Spleen (tissue), 11 donors: Measurements from ENCODE around the gene HYAL2. TPM values are rescaled to one million over a fixed set of nuclear protein-coding genes. Genes with fewer than 3 reads are reported as not detected.

Experiments used
- DNase-seq: peaks from one replicate; pipeline ENCODE4 v3.0.0-alpha.2; 2020
- H3K27ac ChIP-seq, 8 donors: fragments of 200-600 bp; sonication (generic) in 7 of 8; 1 replicate in 4 of 8; 2 replicates in 4 of 8; pipeline versions ENCODE4 v1.5.0 to v1.8.0; 2016 to 2021; ENCODE audit warnings: inconsistent platforms in 4 of 8, mild to moderate bottlenecking in 4 of 8, moderate library complexity in 1 of 8
- H3K27me3 ChIP-seq, 7 donors: fragments of 200-600 bp; sonication (generic) in 6 of 7; replicated peaks in 1 of 7; 1 replicate in 4 of 7; 2 replicates in 3 of 7; pipeline versions ENCODE4 v1.5.0 to v1.8.0; 2016 to 2021; ENCODE audit warnings: inconsistent platforms in 3 of 7, mild to moderate bottlenecking in 1 of 7
- H3K36me3 ChIP-seq, 6 donors: fragments of 200-600 bp; sonication (generic) in 5 of 6; 1 replicate in 4 of 6; 2 replicates in 2 of 6; pipeline versions ENCODE4 v1.5.0 to v1.8.0; 2016 to 2021; ENCODE audit warnings: inconsistent platforms in 2 of 6
- H3K4me1 ChIP-seq, 6 donors: fragments of 200-600 bp; sonication (generic) in 5 of 6; 1 replicate in 3 of 6; 2 replicates in 3 of 6; pipeline versions ENCODE4 v1.5.0 to v1.8.0; 2016 to 2021; ENCODE audit warnings: inconsistent platforms in 3 of 6
- H3K4me3 ChIP-seq, 8 donors: fragments of 200-600 bp; sonication (generic) in 7 of 8; 1 replicate in 4 of 8; 2 replicates in 4 of 8; pipeline versions ENCODE4 v1.5.0 to v1.8.0; 2016 to 2021; ENCODE audit warnings: inconsistent platforms in 4 of 8, mild to moderate bottlenecking in 4 of 8, moderate library complexity in 2 of 8
- H3K9me3 ChIP-seq, 8 donors: fragments of 200-600 bp; sonication (generic) in 7 of 8; 1 replicate in 4 of 8; 2 replicates in 4 of 8; pipeline versions ENCODE4 v1.5.0 to v1.8.0; 2016 to 2021; ENCODE audit warnings: inconsistent platforms in 4 of 8
- POLR2A ChIP-seq, 3 donors: fragments of 450-650 bp; IDR thresholded peaks; one replicate each; pipeline ENCODE4 v1.5.1; 2017; ENCODE audit warnings: antibody characterized with exemption in 3 of 3, mild to moderate bottlenecking in 1 of 3
- POLR2AphosphoS5 ChIP-seq, 3 donors: sonication (generic); formaldehyde crosslinking; IDR thresholded peaks; one replicate each; pipeline ENCODE4 v1.5.1; 2017; ENCODE audit warnings: antibody characterized with exemption in 3 of 3
- WGBS, 5 donors: extraction: QIAGEN DNeasy Blood & Tissue Kit in 3 of 5; methylation state at CpG; one replicate each; pipeline versions ENCODE4 v1.1.5 to v1.1.7; 2013 to 2018; 5-methylcytosine and 5-hydroxymethylcytosine counted together
- intact Hi-C: fragments of 100-400 bp; cut with DNase I; formaldehyde crosslinking; loops from one replicate; pipeline ENCODE4 v1.15.0; 2023; ENCODE audit warnings: low total_unique reads
- polyA plus RNA-seq, 3 donors: library from polyadenylated mRNA; stranded (reverse); fragments of 200-250 nt; gene quantifications; one replicate each; pipeline ENCODE4 v1.2.1, GENCODE V29; 2013
- total RNA-seq, 7 donors: library from RNA; depleted of rRNA in 3 of 7; stranded (reverse); fragments of >200 nt in 3 of 7; fragmentation: NEBNext Ultra II Directional in 4 of 7; extraction: Animal tissue kit (Norgen Biotek cat#: 25700) in 4 of 7; gene quantifications; one replicate each; pipeline versions ENCODE4 v1.1.0 to v1.2.1, GENCODE V29; 2016 to 2021
- TF ChIP-seq, protein P1 (sequence below), 11 experiments: fragments of 200-600 bp in 7 of 11; fragments of 450-650 bp in 4 of 11; sonication (generic) in 4 of 11; IDR thresholded peaks in 8 of 11; conservative IDR thresholded peaks in 3 of 11; 1 replicate in 7 of 11; 2 replicates in 4 of 11; pipeline versions ENCODE4 v1.4.0 to v1.8.0; 2016 to 2021; ENCODE audit warnings: antibody characterized with exemption in 11 of 11, inconsistent platforms in 4 of 11, mild to moderate bottlenecking in 1 of 11
- donor health status: healthy with polysubstance abuse.
- donor health status: DM: no; HTN: no; CAD: no; lungs with moderate emphysema.
- donor health status: DM: no; HTN: no; CAD: no.
- donor health status: Bipolar disorder and iron deficiency.
- donor health status: healthy.
- donor health status: DM: no; HTN: no; CAD: no.
- donor health status: DM: yes; HTN: yes; CAD: no.

HYAL2 gene
- total and polyA plus RNA-seq, 10 donors: 108 to 746 (median 322) TPM

DNA sequence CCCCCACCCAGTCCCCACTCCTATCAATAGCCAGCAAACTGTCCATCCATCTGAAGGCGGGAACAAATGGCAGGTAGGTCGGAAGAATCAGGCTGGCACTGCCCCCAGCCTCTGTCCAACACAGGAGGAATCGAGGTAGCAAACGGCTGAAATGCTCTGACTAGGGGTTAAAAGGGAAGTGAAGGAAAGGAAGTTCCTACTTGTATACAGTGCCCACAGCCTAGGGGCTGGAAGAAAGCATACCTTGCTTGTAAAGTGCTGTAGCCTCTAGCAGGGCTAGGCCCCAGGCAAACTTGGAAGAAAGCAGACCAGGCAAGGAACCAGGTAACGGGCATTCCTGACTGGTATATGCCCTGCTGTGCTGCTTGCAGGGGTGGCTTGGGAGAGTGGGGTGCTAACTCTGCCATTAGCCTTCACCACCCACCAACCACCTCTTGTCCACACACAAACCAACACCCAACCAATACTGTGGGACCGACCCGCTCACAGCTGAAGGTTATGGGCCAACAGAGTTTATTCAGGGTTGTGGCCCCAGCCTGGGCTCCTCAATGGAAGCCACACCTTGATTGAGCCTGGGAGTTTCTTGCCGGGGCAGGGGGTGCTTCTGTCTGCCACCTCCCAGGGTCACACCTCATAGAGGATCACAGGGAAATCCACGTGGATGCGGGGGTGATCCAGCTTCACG lies 3.1 kb upstream of the HYAL2 start:
- H3K36me3 ChIP-seq: peaks cover 0 to 48% (median 28%) of the 10 kb centered on the region in 6 donors
- no peaks in the 10 kb centered on the region for H3K9me3 ChIP-seq
- DNase-seq: peak; percentile 64
- H3K27ac ChIP-seq: peak overlapping the region in 7 of 8 donors; percentile 22 to 96 (median 93)
- H3K27me3 ChIP-seq: no peaks in the 10 kb centered on the region
- peaks cover 37 to 93% (median 74%) of the 10 kb centered on the region in 6 donors for H3K4me1 ChIP-seq
- WGBS, 5 donors: 78 to 89% (median 82%) methylated on average over 11 of the region's 11 CpGs
- TF ChIP-seq, protein P1, sequence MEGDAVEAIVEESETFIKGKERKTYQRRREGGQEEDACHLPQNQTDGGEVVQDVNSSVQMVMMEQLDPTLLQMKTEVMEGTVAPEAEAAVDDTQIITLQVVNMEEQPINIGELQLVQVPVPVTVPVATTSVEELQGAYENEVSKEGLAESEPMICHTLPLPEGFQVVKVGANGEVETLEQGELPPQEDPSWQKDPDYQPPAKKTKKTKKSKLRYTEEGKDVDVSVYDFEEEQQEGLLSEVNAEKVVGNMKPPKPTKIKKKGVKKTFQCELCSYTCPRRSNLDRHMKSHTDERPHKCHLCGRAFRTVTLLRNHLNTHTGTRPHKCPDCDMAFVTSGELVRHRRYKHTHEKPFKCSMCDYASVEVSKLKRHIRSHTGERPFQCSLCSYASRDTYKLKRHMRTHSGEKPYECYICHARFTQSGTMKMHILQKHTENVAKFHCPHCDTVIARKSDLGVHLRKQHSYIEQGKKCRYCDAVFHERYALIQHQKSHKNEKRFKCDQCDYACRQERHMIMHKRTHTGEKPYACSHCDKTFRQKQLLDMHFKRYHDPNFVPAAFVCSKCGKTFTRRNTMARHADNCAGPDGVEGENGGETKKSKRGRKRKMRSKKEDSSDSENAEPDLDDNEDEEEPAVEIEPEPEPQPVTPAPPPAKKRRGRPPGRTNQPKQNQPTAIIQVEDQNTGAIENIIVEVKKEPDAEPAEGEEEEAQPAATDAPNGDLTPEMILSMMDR (IDR thresholded peaks at IDR 0.05 in 8 of 11, conservative IDR thresholded peaks at IDR 0.05 in 3 of 11): no peak
- TF ChIP-seq POLR2A (IDR thresholded peaks at IDR 0.05): no peak
- TF ChIP-seq POLR2AphosphoS5 (IDR thresholded peaks at IDR 0.05): no peak
- no peak overlapping the region for H3K4me3 ChIP-seq
- intact Hi-C loops: loop anchor here (10.0 kb wide), 1 partner anchor 91 kb away; the partner anchor contains the start of gene GNAI2

- no peak overlapping the region for H3K4me3 ChIP-seq
- H3K9me3 ChIP-seq: no peaks in the 10 kb centered on the region
- H3K27ac ChIP-seq: peak overlapping the region in 7 of 8 donors; percentile 86 to 96 (median 93)
- DNase-seq: no peak
- intact Hi-C loops: loop anchor here (10.0 kb wide), 1 partner anchor 90 kb away; the partner anchor contains the start of gene GNAI2
- WGBS, 5 donors: 74 to 96% (median 83%) methylated on average over 2 of the region's 2 CpGs
- H3K27me3 ChIP-seq: no peaks in the 10 kb centered on the region
- no peak for TF ChIP-seq POLR2AphosphoS5 (IDR thresholded peaks at IDR 0.05)
- H3K4me1 ChIP-seq: peaks cover 37 to 93% (median 79%) of the 10 kb centered on the region in 6 donors
- peaks cover 0 to 48% (median 23%) of the 10 kb centered on the region in 6 donors for H3K36me3 ChIP-seq
These were observed 2.6 kb upstream of the HYAL2 start for GRCh38 chr3:50325113-50325480.

GRCh38 chr3:50324351-50325112 lies 2.0 kb upstream of the HYAL2 start:
- peak in 2 of 3 donors; percentile 61 for TF ChIP-seq POLR2AphosphoS5 (IDR thresholded peaks at IDR 0.05)
- no peak for TF ChIP-seq POLR2A (IDR thresholded peaks at IDR 0.05)
- TF ChIP-seq, protein P1 (IDR thresholded peaks at IDR 0.05 in 8 of 11, conservative IDR thresholded peaks at IDR 0.05 in 3 of 11): peak; percentile 69 to 93 (median 88)
- DNase-seq: peak; percentile 90
- peak overlapping the region; percentile 86 to 96 (median 93) for H3K27ac ChIP-seq
- H3K9me3 ChIP-seq: no peaks in the 10 kb centered on the region
- peaks cover 0 to 48% (median 20%) of the 10 kb centered on the region in 6 donors for H3K36me3 ChIP-seq
- intact Hi-C loops: loop anchor here (10.0 kb wide), 1 partner anchor 90 kb away; the partner anchor contains the start of gene GNAI2
- peak overlapping the region in 3 of 8 donors; percentile 2 to 83 (median 3) for H3K4me3 ChIP-seq
- 35 to 55% (median 52%) methylated on average over 4 of the region's 4 CpGs for whole genome bisulfite sequencing, 5 donors
- H3K27me3 ChIP-seq: no peaks in the 10 kb centered on the region
- H3K4me1 ChIP-seq: peaks cover 37 to 93% (median 84%) of the 10 kb centered on the region in 6 donors

GRCh38 chr3:50323614-50324199 lies 1.2 kb upstream of the HYAL2 start:
- intact Hi-C loops: loop anchor here (10.0 kb wide), 1 partner anchor 89 kb away; the partner anchor contains the start of gene GNAI2
- peak; percentile 89 for DNase-seq
- H3K4me3 ChIP-seq: peak overlapping the region in 5 of 8 donors; percentile 1 to 92 (median 83)
- TF ChIP-seq POLR2AphosphoS5 (IDR thresholded peaks at IDR 0.05) (peak; percentile 88 to 93 (median 90)), POLR2A (IDR thresholded peaks at IDR 0.05) (no peak)
- TF ChIP-seq, protein P1 (IDR thresholded peaks at IDR 0.05 in 8 of 11, conservative IDR thresholded peaks at IDR 0.05 in 3 of 11): peak in 5 of 11 experiments; percentile 13 to 40 (median 20)
- no peaks in the 10 kb centered on the region for H3K27me3 ChIP-seq
- peaks cover 0 to 48% (median 23%) of the 10 kb centered on the region in 6 donors for H3K36me3 ChIP-seq
- H3K9me3 ChIP-seq: no peaks in the 10 kb centered on the region
- peaks cover 39 to 93% (median 88%) of the 10 kb centered on the region in 6 donors for H3K4me1 ChIP-seq
- peak overlapping the region; percentile 86 to 96 (median 93) for H3K27ac ChIP-seq
- 20 to 54% (median 28%) methylated on average over 2 to 5 of the region's 5 CpGs for WGBS, 5 donors
